Upper lobe of left lung (tissue), 6 donors: ENCODE results near the gene ATAD1. TPM values are rescaled to one million over a fixed set of nuclear protein-coding genes. Genes with fewer than 3 reads are reported as not detected.

ENCODE experiments used
- ATAC-seq, 2 donors: fragments of 200-7000 bp; cut with Tn5 transposase; one replicate each; pipeline ENCODE4 v1.9.1; 2022; ENCODE audit warnings: mild to moderate bottlenecking in 2 of 2, moderate library complexity in 2 of 2; ENCODE audit not compliant: low FRiP score in 2 of 2
- DNase-seq, 2 donors: peaks; one replicate each; pipeline ENCODE4 v3.0.0-alpha.2; 2019 to 2020
- H3K27ac ChIP-seq, 4 donors: fragments of 200-600 bp; sonication (generic); one replicate each; pipeline ENCODE4 v1.5.1; 2016 to 2019
- H3K27me3 ChIP-seq, 4 donors: fragments of 200-600 bp; sonication (generic); one replicate each; pipeline ENCODE4 v1.5.1; 2017 to 2019
- H3K36me3 ChIP-seq, 4 donors: fragments of 200-600 bp; sonication (generic); one replicate each; pipeline ENCODE4 v1.5.1; 2016 to 2019
- H3K4me1 ChIP-seq, 4 donors: fragments of 200-600 bp; sonication (generic); one replicate each; pipeline ENCODE4 v1.5.1; 2018 to 2019
- H3K4me3 ChIP-seq, 4 donors: fragments of 200-600 bp; sonication (generic); one replicate each; pipeline ENCODE4 v1.5.1; 2017 to 2019; ENCODE audit warnings: mild to moderate bottlenecking in 2 of 4, moderate library complexity in 1 of 4
- H3K9me3 ChIP-seq, 4 donors: fragments of 200-600 bp; sonication (generic); one replicate each; pipeline ENCODE4 v1.5.1; 2018 to 2019
- EP300 ChIP-seq, 4 donors: sonication (generic); formaldehyde crosslinking; IDR thresholded peaks; one replicate each; pipeline ENCODE4 v1.5.1; 2017; ENCODE audit warnings: antibody characterized with exemption in 4 of 4, control low read depth in 2 of 4
- POLR2A ChIP-seq, 4 donors: fragments of 450-650 bp; IDR thresholded peaks; one replicate each; pipeline ENCODE4 v1.5.1; 2016 to 2017; ENCODE audit warnings: antibody characterized with exemption in 4 of 4, mild to moderate bottlenecking in 2 of 4
- POLR2AphosphoS5 ChIP-seq, 2 donors: sonication (generic); formaldehyde crosslinking; IDR thresholded peaks; one replicate each; pipeline ENCODE4 v1.5.1; 2017; ENCODE audit warnings: antibody characterized with exemption in 2 of 2
- WGBS, 2 donors: methylation state at CpG; one replicate each; pipeline ENCODE4 v1.1.5; 2017 to 2018; 5-methylcytosine and 5-hydroxymethylcytosine counted together
- total RNA-seq, 6 donors: library from RNA; depleted of rRNA in 4 of 6; stranded (reverse); fragments of >200 nt in 4 of 6; gene quantifications; one replicate each; pipeline versions ENCODE4 v1.1.0 to v1.2.1, GENCODE V29; 2016 to 2021
- TF ChIP-seq, protein P1 (sequence below), 6 experiments: fragments of 450-650 bp in 4 of 6; fragments of 200-600 bp in 2 of 6; sonication (generic) in 2 of 6; IDR thresholded peaks; one replicate each; pipeline ENCODE4 v1.5.1; 2016 to 2019; ENCODE audit warnings: antibody characterized with exemption in 6 of 6
- donor health status: DM: no; HTN: no; CAD: no; lungs with moderate emphysema.
- donor health status: DM: no; HTN: yes; CAD: no; lungs with severe emphysema.

Gene ATAD1
- total RNA-seq, 6 donors from 2014 or later = 6.3 to 66.9 (median 36.2) TPM

DNA sequence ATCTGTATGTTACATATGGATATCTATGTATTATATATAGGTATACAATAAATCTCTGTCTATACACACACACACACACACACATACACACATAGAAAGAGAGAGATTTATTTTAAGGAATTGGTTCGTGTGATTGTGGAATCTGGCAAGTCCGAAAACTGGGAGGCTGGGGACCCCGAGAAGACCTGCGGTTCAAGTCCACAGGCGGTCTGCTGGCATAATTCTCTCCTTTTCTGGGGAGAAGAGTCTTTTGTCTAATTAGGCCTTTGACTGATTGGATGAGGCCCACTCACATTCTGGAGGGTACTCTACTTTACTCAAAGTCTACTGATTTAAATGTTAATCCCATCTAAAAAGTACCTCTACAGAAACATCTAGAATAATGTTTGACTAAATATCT lies 93.2 kb downstream of the ATAD1 start:
- no peaks in the 10 kb centered on the region for H3K9me3 ChIP-seq
- no peak overlapping the region for H3K4me3 ChIP-seq
- no peak overlapping the region for H3K27ac ChIP-seq
- TF ChIP-seq POLR2A (IDR thresholded peaks at IDR 0.05) (no peak), EP300 (IDR thresholded peaks at IDR 0.05) (no peak)
- TF ChIP-seq, protein P1, sequence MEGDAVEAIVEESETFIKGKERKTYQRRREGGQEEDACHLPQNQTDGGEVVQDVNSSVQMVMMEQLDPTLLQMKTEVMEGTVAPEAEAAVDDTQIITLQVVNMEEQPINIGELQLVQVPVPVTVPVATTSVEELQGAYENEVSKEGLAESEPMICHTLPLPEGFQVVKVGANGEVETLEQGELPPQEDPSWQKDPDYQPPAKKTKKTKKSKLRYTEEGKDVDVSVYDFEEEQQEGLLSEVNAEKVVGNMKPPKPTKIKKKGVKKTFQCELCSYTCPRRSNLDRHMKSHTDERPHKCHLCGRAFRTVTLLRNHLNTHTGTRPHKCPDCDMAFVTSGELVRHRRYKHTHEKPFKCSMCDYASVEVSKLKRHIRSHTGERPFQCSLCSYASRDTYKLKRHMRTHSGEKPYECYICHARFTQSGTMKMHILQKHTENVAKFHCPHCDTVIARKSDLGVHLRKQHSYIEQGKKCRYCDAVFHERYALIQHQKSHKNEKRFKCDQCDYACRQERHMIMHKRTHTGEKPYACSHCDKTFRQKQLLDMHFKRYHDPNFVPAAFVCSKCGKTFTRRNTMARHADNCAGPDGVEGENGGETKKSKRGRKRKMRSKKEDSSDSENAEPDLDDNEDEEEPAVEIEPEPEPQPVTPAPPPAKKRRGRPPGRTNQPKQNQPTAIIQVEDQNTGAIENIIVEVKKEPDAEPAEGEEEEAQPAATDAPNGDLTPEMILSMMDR (IDR thresholded peaks at IDR 0.05) = no peak
- DNase-seq (no peak), ATAC-seq (no peak)
- peaks cover 0 to 38% (median 10%) of the 10 kb centered on the region in 4 donors for H3K36me3 ChIP-seq
- H3K4me1 ChIP-seq = peaks cover 10 to 33% (median 20%) of the 10 kb centered on the region in 4 donors
- no peaks in the 10 kb centered on the region for H3K27me3 ChIP-seq
- 95 to 98% methylated on average over 5 of the region's 5 CpGs for WGBS, 2 donors

DNA sequence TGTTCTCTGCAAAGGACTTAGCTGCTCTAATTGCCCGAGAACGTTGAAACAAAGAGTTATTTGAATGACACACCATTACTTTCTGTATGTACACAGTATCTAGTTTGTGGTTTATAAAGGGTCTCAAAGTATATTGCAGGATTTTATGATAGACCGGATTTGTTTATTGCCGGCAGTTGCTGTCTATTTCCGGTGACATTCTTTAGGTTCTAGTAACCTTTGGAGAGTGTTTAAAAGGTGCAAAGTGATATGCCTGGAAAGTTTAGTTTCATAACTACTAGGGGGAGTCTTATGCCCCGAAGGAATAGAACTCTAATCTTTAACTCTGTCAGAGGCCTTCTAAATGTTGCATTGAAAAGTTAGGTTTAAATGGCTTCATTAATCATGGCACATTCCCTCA lies 94.5 kb downstream of the ATAD1 start:
- peaks cover 0 to 38% (median 12%) of the 10 kb centered on the region in 4 donors for H3K36me3 ChIP-seq
- H3K4me3 ChIP-seq = no peak overlapping the region
- 23 to 30% methylated on average over 6 of the region's 6 CpGs for WGBS, 2 donors
- H3K27ac ChIP-seq = peak overlapping the region in 2 of 4 donors; percentile 43 to 81
- peaks cover 10 to 36% (median 25%) of the 10 kb centered on the region in 4 donors for H3K4me1 ChIP-seq
- no peak for TF ChIP-seq EP300 (IDR thresholded peaks at IDR 0.05)
- no peak for TF ChIP-seq POLR2AphosphoS5 (IDR thresholded peaks at IDR 0.05)
- TF ChIP-seq, protein P1 (IDR thresholded peaks at IDR 0.05) = no peak
- TF ChIP-seq POLR2A (IDR thresholded peaks at IDR 0.05) = no peak
- DNase-seq = no peak
- H3K27me3 ChIP-seq = no peaks in the 10 kb centered on the region
- no peak for ATAC-seq
- H3K9me3 ChIP-seq = no peaks in the 10 kb centered on the region

DNA sequence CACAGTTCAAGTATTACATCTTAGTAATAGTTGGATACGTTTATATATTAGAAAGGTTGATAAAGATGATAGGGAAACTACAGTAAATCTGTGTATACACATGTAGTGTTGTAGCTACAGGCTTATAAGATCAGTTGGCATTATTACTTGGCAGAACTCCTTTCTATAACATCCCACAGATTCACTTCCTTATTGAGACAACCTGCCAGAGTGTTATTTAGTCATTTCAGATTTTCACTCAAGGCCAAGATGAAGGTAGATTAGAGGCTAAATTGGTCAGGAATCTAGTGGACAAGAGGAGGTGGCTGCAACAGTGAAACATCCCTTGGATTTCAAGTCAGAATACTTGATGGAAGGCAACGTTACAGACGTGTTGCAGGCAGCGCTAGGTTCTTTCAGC lies 95.3 kb downstream of the ATAD1 start:
- ATAC-seq = no peak
- H3K4me3 ChIP-seq = no peak overlapping the region
- no peaks in the 10 kb centered on the region for H3K9me3 ChIP-seq
- TF ChIP-seq POLR2AphosphoS5 (IDR thresholded peaks at IDR 0.05) (no peak), POLR2A (IDR thresholded peaks at IDR 0.05) (no peak), EP300 (IDR thresholded peaks at IDR 0.05) (no peak)
- TF ChIP-seq, protein P1 (IDR thresholded peaks at IDR 0.05) = no peak
- H3K27me3 ChIP-seq = no peaks in the 10 kb centered on the region
- WGBS, 2 donors = 65 to 71% methylated on average over 4 of the region's 4 CpGs
- no peak for DNase-seq
- peaks cover 0 to 40% (median 12%) of the 10 kb centered on the region in 4 donors for H3K36me3 ChIP-seq
- H3K27ac ChIP-seq = peak overlapping the region in 3 of 4 donors; percentile 23 to 81 (median 43)
- H3K4me1 ChIP-seq = peaks cover 10 to 43% (median 26%) of the 10 kb centered on the region in 4 donors

DNA sequence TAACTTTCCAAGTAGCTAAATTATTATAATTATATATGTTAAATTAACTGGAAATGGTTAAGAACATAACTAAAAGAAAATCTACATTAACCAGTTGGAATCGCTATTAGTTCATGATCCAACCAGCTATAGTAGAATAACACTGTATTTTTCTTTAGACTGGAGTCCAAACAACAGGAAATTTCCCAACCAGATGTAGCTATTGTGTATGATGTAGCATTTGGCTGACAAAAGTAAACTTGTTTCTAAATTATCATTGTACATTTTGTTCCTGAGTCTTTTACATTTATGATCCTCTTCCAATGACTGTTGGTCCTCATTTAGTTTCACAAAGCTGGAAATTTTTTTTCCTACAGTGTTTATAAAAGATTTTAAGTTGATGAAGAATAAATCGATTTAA lies 96.2 kb downstream of the ATAD1 start:
- no peak for DNase-seq
- TF ChIP-seq, protein P1 (IDR thresholded peaks at IDR 0.05) = no peak
- TF ChIP-seq POLR2AphosphoS5 (IDR thresholded peaks at IDR 0.05) (no peak), POLR2A (IDR thresholded peaks at IDR 0.05) (no peak), EP300 (IDR thresholded peaks at IDR 0.05) (peak in 2 of 4 donors; percentile 7 to 69)
- peaks cover 0 to 40% (median 9%) of the 10 kb centered on the region in 4 donors for H3K36me3 ChIP-seq
- 53 to 74% methylated on average over 2 of the region's 2 CpGs for WGBS, 2 donors
- no peaks in the 10 kb centered on the region for H3K9me3 ChIP-seq
- peaks cover 10 to 51% (median 30%) of the 10 kb centered on the region in 4 donors for H3K4me1 ChIP-seq
- no peaks in the 10 kb centered on the region for H3K27me3 ChIP-seq
- peak overlapping the region in 3 of 4 donors; percentile 46 to 81 (median 62) for H3K27ac ChIP-seq
- no peak overlapping the region for H3K4me3 ChIP-seq
- no peak for ATAC-seq

DNA sequence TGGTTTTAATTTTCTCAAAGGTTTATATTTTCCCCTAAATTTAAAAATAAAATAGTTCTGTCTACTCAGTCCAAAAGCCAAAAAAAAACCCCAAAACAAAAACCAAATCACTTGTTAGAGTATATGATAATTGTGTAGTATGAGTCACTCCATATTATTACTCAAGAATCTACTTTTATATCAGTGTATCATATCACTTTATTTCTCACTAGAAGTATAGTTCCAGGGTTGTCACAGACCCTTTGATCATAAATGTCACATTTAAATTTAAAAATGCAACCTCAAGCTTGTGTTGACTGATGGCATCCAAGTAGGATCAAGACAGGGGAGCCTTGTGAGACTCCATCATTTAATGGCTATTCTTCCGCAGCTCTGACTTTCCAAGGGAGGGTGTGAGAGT lies 97.4 kb downstream of the ATAD1 start:
- no peaks in the 10 kb centered on the region for H3K9me3 ChIP-seq
- no peak for DNase-seq
- TF ChIP-seq, protein P1 (IDR thresholded peaks at IDR 0.05) = no peak
- TF ChIP-seq POLR2AphosphoS5 (IDR thresholded peaks at IDR 0.05) = no peak
- no peak for TF ChIP-seq EP300 (IDR thresholded peaks at IDR 0.05)
- no peak for TF ChIP-seq POLR2A (IDR thresholded peaks at IDR 0.05)
- peaks cover 15 to 62% (median 40%) of the 10 kb centered on the region in 4 donors for H3K4me1 ChIP-seq
- H3K27ac ChIP-seq = peak overlapping the region; percentile 18 to 81 (median 54)
- no peak for ATAC-seq
- peaks cover 0 to 45% (median 8%) of the 10 kb centered on the region in 4 donors for H3K36me3 ChIP-seq
- WGBS, 2 donors = 93 to 96% methylated on average over 1 of the region's 1 CpG
- H3K4me3 ChIP-seq = no peak overlapping the region
- no peaks in the 10 kb centered on the region for H3K27me3 ChIP-seq
